ENCODE results near the gene DPYSL4.

Gene DPYSL4

GRCh38 chr10:132245056-132245455 is 58.3 kb downstream of the DPYSL4 start:
- no peak overlapping the region for H3K4me3 ChIP-seq (ENCODE audit: low read depth in 1 of 2, low read length in 1 of 2)
- no peaks in the 10 kb centered on the region for H3K9me3 ChIP-seq
- no peak overlapping the region for H3K27ac ChIP-seq
- peaks cover 19 to 22% of the 10 kb centered on the region in 2 experiments for H3K4me1 ChIP-seq (ENCODE audit: control insufficient read depth in 1 of 2, insufficient read depth in 1 of 2, low read depth in 1 of 2, low read length in 1 of 2)
- peaks cover 6% of the 10 kb centered on the region for H3K27me3 ChIP-seq
- H3K36me3 ChIP-seq = no peaks in the 10 kb centered on the region
- no peak for TF ChIP-seq CTCF (IDR thresholded peaks at IDR 0.05)

GRCh38 chr10:132246296-132246695 is 59.5 kb downstream of the DPYSL4 start:
- no peak for TF ChIP-seq CTCF (IDR thresholded peaks at IDR 0.05)
- no peak overlapping the region for H3K4me3 ChIP-seq (ENCODE audit: low read depth in 1 of 2, low read length in 1 of 2)
- H3K27me3 ChIP-seq = peaks cover 6% of the 10 kb centered on the region
- H3K4me1 ChIP-seq (ENCODE audit: control insufficient read depth in 1 of 2, insufficient read depth in 1 of 2, low read depth in 1 of 2, low read length in 1 of 2) = peaks cover 31% of the 10 kb centered on the region in 2 experiments
- H3K36me3 ChIP-seq = no peaks in the 10 kb centered on the region
- H3K9me3 ChIP-seq = no peaks in the 10 kb centered on the region
- H3K27ac ChIP-seq = no peak overlapping the region

- H3K4me3 ChIP-seq (ENCODE audit: low read depth in 1 of 2, low read length in 1 of 2) = no peak overlapping the region
- H3K27me3 ChIP-seq = peaks cover 6% of the 10 kb centered on the region
- no peak overlapping the region for H3K27ac ChIP-seq
- no peak for TF ChIP-seq CTCF (IDR thresholded peaks at IDR 0.05)
- no peaks in the 10 kb centered on the region for H3K36me3 ChIP-seq
- H3K9me3 ChIP-seq = no peaks in the 10 kb centered on the region
- peaks cover 31 to 35% of the 10 kb centered on the region in 2 experiments for H3K4me1 ChIP-seq (ENCODE audit: control insufficient read depth in 1 of 2, insufficient read depth in 1 of 2, low read depth in 1 of 2, low read length in 1 of 2)
Observed at GRCh38 chr10:132247943-132248342, 61.2 kb downstream of the DPYSL4 start.

DNA sequence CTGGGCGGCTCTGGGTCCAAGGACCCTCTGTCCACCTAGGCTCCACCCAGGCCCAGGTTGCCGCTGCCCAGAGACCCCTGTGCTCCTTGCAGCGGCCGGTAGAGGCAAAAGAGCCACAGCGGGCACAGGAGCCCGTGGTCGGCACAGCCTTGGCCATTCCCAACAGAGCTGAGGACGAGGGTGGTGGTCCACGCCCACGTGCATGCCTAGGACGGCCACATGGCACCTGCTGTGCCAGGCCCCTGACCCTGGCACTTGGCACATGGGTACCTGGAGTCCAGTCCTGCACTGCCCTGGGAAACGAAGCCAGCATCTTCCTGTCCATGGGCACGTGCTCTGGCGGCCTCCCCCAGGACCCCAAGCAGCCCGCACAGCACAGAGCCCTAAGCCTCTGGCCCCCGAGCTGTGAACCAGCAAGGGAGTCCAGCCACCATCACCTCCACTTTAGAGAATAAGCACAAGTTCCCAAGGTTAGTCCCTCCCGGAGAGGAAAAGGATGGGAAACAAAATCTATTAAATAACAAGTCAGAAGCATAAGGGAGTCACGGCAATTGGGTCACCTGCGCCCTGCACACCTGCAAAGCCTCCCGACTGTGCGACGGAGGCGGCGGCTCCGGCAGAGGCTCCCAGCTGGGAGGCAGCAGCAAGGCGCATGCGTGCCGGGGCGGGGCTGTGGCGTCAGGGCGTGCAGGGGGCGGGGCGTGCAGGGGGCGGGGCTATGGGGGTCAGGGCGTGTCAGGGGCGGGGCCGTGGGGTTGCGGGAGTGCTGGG is 61.9 kb downstream of the DPYSL4 start:
- Histone ChIP-seq H3K4me1 (ENCODE audit: control insufficient read depth in 1 of 2, insufficient read depth in 1 of 2, low read depth in 1 of 2, low read length in 1 of 2) (peaks cover 31 to 41% of the 10 kb centered on the region in 2 experiments), H3K9me3 (no peaks in the 10 kb centered on the region), H3K27ac (no peak overlapping the region), H3K36me3 (no peaks in the 10 kb centered on the region), H3K4me3 (ENCODE audit: low read depth in 1 of 2, low read length in 1 of 2) (peak overlapping the region; percentile 51 to 53), H3K27me3 (peaks cover 6% of the 10 kb centered on the region)
- no peak for TF ChIP-seq CTCF (IDR thresholded peaks at IDR 0.05)

DNA sequence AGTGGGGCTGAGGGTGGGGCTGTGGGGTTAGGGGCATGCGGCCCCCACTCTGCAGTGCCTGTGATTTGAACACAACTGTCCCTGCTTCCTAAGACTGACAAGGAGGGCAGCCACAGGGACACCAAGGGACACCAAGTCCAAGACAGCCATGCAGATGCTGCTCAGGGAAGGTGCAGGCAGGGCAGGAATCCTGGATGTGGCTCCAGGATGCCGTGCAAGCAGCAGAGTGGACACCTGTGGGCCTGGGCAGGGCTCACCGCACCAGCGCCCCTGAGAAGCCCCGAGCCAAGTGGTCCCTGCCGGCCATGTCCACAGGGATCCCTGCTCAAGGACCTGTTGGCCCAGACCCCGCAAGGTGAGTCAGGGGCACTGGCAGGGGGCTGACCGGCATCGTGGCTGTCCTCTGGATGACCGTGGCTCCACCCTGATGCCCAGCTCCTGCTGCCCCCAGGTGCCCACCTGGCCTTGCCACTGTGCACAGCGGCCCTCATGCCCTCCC is 62.5 kb downstream of the DPYSL4 start:
- TF ChIP-seq CTCF (IDR thresholded peaks at IDR 0.05) = no peak
- Histone ChIP-seq H3K27me3 (peaks cover 6% of the 10 kb centered on the region), H3K4me1 (ENCODE audit: control insufficient read depth in 1 of 2, insufficient read depth in 1 of 2, low read depth in 1 of 2, low read length in 1 of 2) (peaks cover 31 to 47% of the 10 kb centered on the region in 2 experiments), H3K9me3 (no peaks in the 10 kb centered on the region), H3K27ac (peak overlapping the region; percentile 38), H3K4me3 (ENCODE audit: low read depth in 1 of 2, low read length in 1 of 2) (peak overlapping the region; percentile 37 to 53), H3K36me3 (no peaks in the 10 kb centered on the region)

Measured in neutrophil (primary cell).